Astrocyte (in vitro differentiated cells and primary cell): Measurements from ENCODE around the gene PRKAG2. TPM values are rescaled to one million over a fixed set of nuclear protein-coding genes. Genes with fewer than 3 reads are reported as not detected.
A peak's percentile ranks its signal among the peaks of the same experiment; 100 is the strongest.

ENCODE experiments used
- DNase-seq: peaks from one replicate; pipeline ENCODE4 v3.0.0-alpha.2; 2010; ENCODE audit warnings: low read depth
- FAIRE-seq: peaks from 2 replicates; lab custom pipeline; 2011; peaks lifted over from hg19 to GRCh38; lab: Jason Lieb, UNC
- H2AFZ ChIP-seq: 2 replicates; pipeline ENCODE4 v1.6.0; 2012; ENCODE audit warnings: low read depth, low read length, inconsistent platforms
- H3K27ac ChIP-seq: 2 replicates; pipeline ENCODE4 v1.5.1; 2011; ENCODE audit warnings: low read depth, low read length, inconsistent platforms
- H3K27me3 ChIP-seq: 2 replicates; pipeline ENCODE4 v1.6.0; 2011; ENCODE audit warnings: low read length, inconsistent platforms; ENCODE audit not compliant: insufficient read depth
- H3K36me3 ChIP-seq: 2 replicates; pipeline ENCODE4 v1.5.1; 2011; ENCODE audit warnings: low read length, inconsistent platforms; ENCODE audit not compliant: insufficient read depth
- H3K4me1 ChIP-seq: 2 replicates; pipeline ENCODE4 v1.5.1; 2011; ENCODE audit warnings: low read length, inconsistent platforms; ENCODE audit not compliant: insufficient read depth
- H3K4me2 ChIP-seq: 2 replicates; pipeline ENCODE4 v1.6.0; 2012; ENCODE audit warnings: low read length, inconsistent platforms
- H3K4me3 ChIP-seq: 2 replicates; pipeline ENCODE4 v1.5.1; 2011; ENCODE audit warnings: low read depth, mild to moderate bottlenecking, low read length, inconsistent platforms; ENCODE audit not compliant: insufficient read depth
- H3K79me2 ChIP-seq: 2 replicates; pipeline ENCODE4 v1.6.0; 2012; ENCODE audit warnings: mild to moderate bottlenecking, low read length, inconsistent platforms; ENCODE audit not compliant: insufficient read depth
- H3K9ac ChIP-seq: 2 replicates; pipeline ENCODE4 v1.6.0; 2012; ENCODE audit warnings: mild to moderate bottlenecking, low read length, inconsistent platforms
- H3K9me3 ChIP-seq: 2 replicates; pipeline ENCODE4 v1.5.1; 2012; ENCODE audit warnings: low read depth, mild to moderate bottlenecking, low read length, inconsistent platforms; ENCODE audit not compliant: insufficient read depth
- H4K20me1 ChIP-seq: 2 replicates; pipeline ENCODE4 v1.6.0; 2012; ENCODE audit warnings: low read length, inconsistent platforms; ENCODE audit not compliant: insufficient read depth
- H3K27ac Mint-ChIP-seq: one replicate; pipeline ENCODE4 v1.8.0; 2021; ENCODE audit warnings: mild to moderate bottlenecking, mixed read lengths; ENCODE audit not compliant: unreplicated experiment
- H3K27me3 Mint-ChIP-seq: one replicate; pipeline ENCODE4 v1.8.0; 2021; ENCODE audit warnings: low read depth, mixed read lengths; ENCODE audit not compliant: unreplicated experiment
- H3K36me3 Mint-ChIP-seq: one replicate; pipeline ENCODE4 v1.8.0; 2021; ENCODE audit warnings: low read depth, mixed read lengths; ENCODE audit not compliant: unreplicated experiment
- H3K4me1 Mint-ChIP-seq: one replicate; pipeline ENCODE4 v1.8.0; 2021; ENCODE audit warnings: low read depth, mixed read lengths; ENCODE audit not compliant: unreplicated experiment
- H3K4me3 Mint-ChIP-seq: one replicate; pipeline ENCODE4 v1.8.0; 2021; ENCODE audit warnings: mild to moderate bottlenecking, moderate library complexity, mixed read lengths; ENCODE audit not compliant: unreplicated experiment
- H3K9me3 Mint-ChIP-seq: one replicate; pipeline ENCODE4 v1.8.0; 2021; ENCODE audit warnings: mild to moderate bottlenecking, mixed read lengths; ENCODE audit not compliant: unreplicated experiment
- EZH2 ChIP-seq: IDR thresholded peaks from 2 replicates; pipeline ENCODE4 v1.6.1; 2012; ENCODE audit warnings: mild to moderate bottlenecking, low read length, inconsistent platforms; ENCODE audit not compliant: insufficient read depth
- total RNA-seq: library from RNA; stranded (reverse); gene quantifications from 2 replicates; pipeline ENCODE4 v1.2.1, GENCODE V29; 2021
- TF ChIP-seq, protein P1 (sequence below): IDR thresholded peaks from 2 replicates; pipeline ENCODE4 v1.5.1; 2011; ENCODE audit warnings: low read depth, mild to moderate bottlenecking, inconsistent platforms, low read length, moderate library complexity; ENCODE audit not compliant: insufficient read depth

Gene PRKAG2
- total RNA-seq, 1 donor from 2014 or later, result 40.7 TPM

DNA sequence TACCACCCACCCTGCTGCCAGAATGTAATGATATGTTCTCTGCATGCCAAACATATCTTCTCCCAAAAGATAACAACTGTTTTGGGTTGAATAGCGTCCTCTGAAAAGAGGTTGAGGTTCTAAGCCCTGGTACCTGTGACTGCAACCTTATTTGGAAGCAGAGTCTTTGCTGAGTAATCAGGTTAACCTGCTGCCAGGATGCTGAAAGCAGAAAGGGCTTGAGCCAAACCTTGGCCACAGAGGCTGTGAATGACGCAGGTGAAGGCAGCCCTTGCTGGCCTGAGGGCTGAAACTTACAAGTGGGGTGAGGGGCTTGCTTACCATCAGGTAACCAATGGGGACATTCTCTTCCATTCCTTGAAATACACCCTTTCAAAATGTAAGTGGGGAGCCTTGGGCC is 205.4 kb downstream of the PRKAG2 start:
- no peaks in the 10 kb centered on the region for H3K27me3 ChIP-seq
- TF ChIP-seq EZH2, result no peak
- TF ChIP-seq, protein P1, sequence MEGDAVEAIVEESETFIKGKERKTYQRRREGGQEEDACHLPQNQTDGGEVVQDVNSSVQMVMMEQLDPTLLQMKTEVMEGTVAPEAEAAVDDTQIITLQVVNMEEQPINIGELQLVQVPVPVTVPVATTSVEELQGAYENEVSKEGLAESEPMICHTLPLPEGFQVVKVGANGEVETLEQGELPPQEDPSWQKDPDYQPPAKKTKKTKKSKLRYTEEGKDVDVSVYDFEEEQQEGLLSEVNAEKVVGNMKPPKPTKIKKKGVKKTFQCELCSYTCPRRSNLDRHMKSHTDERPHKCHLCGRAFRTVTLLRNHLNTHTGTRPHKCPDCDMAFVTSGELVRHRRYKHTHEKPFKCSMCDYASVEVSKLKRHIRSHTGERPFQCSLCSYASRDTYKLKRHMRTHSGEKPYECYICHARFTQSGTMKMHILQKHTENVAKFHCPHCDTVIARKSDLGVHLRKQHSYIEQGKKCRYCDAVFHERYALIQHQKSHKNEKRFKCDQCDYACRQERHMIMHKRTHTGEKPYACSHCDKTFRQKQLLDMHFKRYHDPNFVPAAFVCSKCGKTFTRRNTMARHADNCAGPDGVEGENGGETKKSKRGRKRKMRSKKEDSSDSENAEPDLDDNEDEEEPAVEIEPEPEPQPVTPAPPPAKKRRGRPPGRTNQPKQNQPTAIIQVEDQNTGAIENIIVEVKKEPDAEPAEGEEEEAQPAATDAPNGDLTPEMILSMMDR, result no peak
- Mint-ChIP-seq H3K27me3 (peaks cover 20% of the 10 kb centered on the region), H3K36me3 (peaks cover 2% of the 10 kb centered on the region), H3K9me3 (peaks cover 15% of the 10 kb centered on the region), H3K4me1 (no peaks in the 10 kb centered on the region), H3K4me3 (no peak overlapping the region), H3K27ac (no peak overlapping the region)
- no peak overlapping the region for H3K4me3 ChIP-seq
- peaks cover under 1% of the 10 kb centered on the region for H3K9me3 ChIP-seq
- H2AFZ ChIP-seq, result no peak overlapping the region
- DNase-seq (peak; percentile 31), FAIRE-seq (no peak)
- H4K20me1 ChIP-seq, result no peaks in the 10 kb centered on the region
- no peak overlapping the region for H3K27ac ChIP-seq
- no peak overlapping the region for H3K4me2 ChIP-seq
- no peaks in the 10 kb centered on the region for H3K4me1 ChIP-seq
- no peak overlapping the region for H3K9ac ChIP-seq
- no peaks in the 10 kb centered on the region for H3K79me2 ChIP-seq
- H3K36me3 ChIP-seq, result no peaks in the 10 kb centered on the region

DNA sequence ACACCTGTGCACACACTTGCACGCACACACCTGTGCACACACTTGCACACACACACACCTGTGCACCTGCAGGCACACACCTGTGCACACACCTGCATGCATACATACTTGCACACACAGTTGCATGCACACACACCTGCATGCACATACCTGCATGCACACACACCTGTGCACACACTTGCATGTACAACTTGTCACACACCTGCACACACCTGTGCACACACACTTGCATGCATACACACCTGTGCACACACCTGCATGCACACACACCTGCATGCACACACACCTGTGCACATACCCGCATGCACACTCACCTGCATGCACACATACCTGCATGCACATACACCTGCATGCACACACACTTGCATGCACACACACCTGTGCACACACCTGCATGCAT is 207.2 kb downstream of the PRKAG2 start:
- H3K27me3 Mint-ChIP-seq, result peaks cover 15% of the 10 kb centered on the region
- peaks cover 9% of the 10 kb centered on the region for H3K4me1 Mint-ChIP-seq
- TF ChIP-seq, protein P1, result no peak
- TF ChIP-seq EZH2, result no peak
- Histone ChIP-seq H4K20me1 (no peaks in the 10 kb centered on the region), H3K4me3 (no peak overlapping the region), H2AFZ (no peak overlapping the region), H3K27me3 (no peaks in the 10 kb centered on the region), H3K9ac (no peak overlapping the region), H3K27ac (no peak overlapping the region), H3K4me1 (peaks cover 12% of the 10 kb centered on the region), H3K36me3 (no peaks in the 10 kb centered on the region), H3K9me3 (peaks cover 4% of the 10 kb centered on the region), H3K4me2 (no peak overlapping the region), H3K79me2 (no peaks in the 10 kb centered on the region)
- DNase-seq (no peak), FAIRE-seq (no peak)
- peaks cover 15% of the 10 kb centered on the region for H3K9me3 Mint-ChIP-seq
- peaks cover 2% of the 10 kb centered on the region for H3K36me3 Mint-ChIP-seq
- no peak overlapping the region for H3K4me3 Mint-ChIP-seq
- H3K27ac Mint-ChIP-seq, result no peak overlapping the region

DNA sequence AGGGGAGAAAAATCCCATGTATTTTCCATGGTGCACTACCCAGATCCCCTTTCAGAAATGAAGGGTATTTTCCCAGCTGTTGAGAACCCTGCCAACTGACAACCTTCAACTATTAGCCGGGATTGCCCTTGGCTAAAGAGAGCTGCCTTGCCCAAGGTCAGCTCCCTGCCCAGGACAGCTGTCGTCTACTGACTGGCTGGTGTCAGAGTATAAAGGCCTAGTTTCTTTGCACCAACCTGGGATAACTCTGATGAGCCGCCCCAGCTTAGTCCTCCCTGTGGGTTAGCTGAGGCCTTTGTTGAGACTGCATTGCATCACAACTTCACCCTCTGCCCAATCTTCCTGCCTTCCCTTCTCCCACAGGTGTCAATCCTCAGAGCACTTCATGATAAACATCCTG is 210.0 kb downstream of the PRKAG2 start:
- Histone ChIP-seq H3K4me1 (peaks cover 12% of the 10 kb centered on the region), H3K27me3 (no peaks in the 10 kb centered on the region), H3K9me3 (peaks cover 4% of the 10 kb centered on the region), H3K27ac (no peak overlapping the region), H4K20me1 (no peaks in the 10 kb centered on the region), H3K4me3 (no peak overlapping the region), H3K4me2 (no peak overlapping the region), H3K9ac (no peak overlapping the region), H2AFZ (no peak overlapping the region), H3K36me3 (no peaks in the 10 kb centered on the region), H3K79me2 (no peaks in the 10 kb centered on the region)
- no peak overlapping the region for H3K4me3 Mint-ChIP-seq
- H3K4me1 Mint-ChIP-seq, result peaks cover 15% of the 10 kb centered on the region
- no peak for DNase-seq
- H3K36me3 Mint-ChIP-seq, result no peaks in the 10 kb centered on the region
- no peak for FAIRE-seq
- no peak overlapping the region for H3K27ac Mint-ChIP-seq
- no peak for TF ChIP-seq EZH2
- peaks cover 15% of the 10 kb centered on the region for H3K9me3 Mint-ChIP-seq
- peaks cover 9% of the 10 kb centered on the region for H3K27me3 Mint-ChIP-seq
